Trophoblast cell (in vitro differentiated cells and primary cell): Measurements from ENCODE around the gene CCL2.

Experiments used
- DNase-seq, 2 donors: peaks; one replicate each; pipeline ENCODE4 v3.0.0-alpha.2; 2016
- H2AFZ ChIP-seq: 2 replicates; pipeline ENCODE4 v1.6.1; 2013; ENCODE audit warnings: low read length, moderate library complexity, mild to moderate bottlenecking; ENCODE audit not compliant: insufficient read depth, poor library complexity
- H2AK5ac ChIP-seq: 2 replicates; pipeline ENCODE4 v1.6.1; 2013; ENCODE audit warnings: mild to moderate bottlenecking, low read length
- H2BK120ac ChIP-seq: 2 replicates; pipeline ENCODE4 v1.6.1; 2013; ENCODE audit warnings: low read length, mild to moderate bottlenecking, moderate library complexity; ENCODE audit not compliant: insufficient read depth, poor library complexity
- H2BK12ac ChIP-seq: 2 replicates; pipeline ENCODE4 v1.6.1; 2013; ENCODE audit warnings: mild to moderate bottlenecking, low read length, moderate library complexity
- H2BK5ac ChIP-seq: 2 replicates; pipeline ENCODE4 v1.6.1; 2013; ENCODE audit warnings: low read length, low read depth, moderate library complexity, mild to moderate bottlenecking; ENCODE audit not compliant: poor library complexity
- H3K14ac ChIP-seq: 2 replicates; pipeline ENCODE4 v1.6.1; 2013; ENCODE audit warnings: mild to moderate bottlenecking, low read length
- H3K18ac ChIP-seq: 2 replicates; pipeline ENCODE4 v1.6.1; 2013; ENCODE audit warnings: mild to moderate bottlenecking, low read length
- H3K23ac ChIP-seq: 2 replicates; pipeline ENCODE4 v1.6.1; 2013; ENCODE audit warnings: low read length
- H3K27ac ChIP-seq: 2 replicates; pipeline ENCODE4 v1.5.1; 2013; ENCODE audit warnings: low read depth, mild to moderate bottlenecking, inconsistent platforms, low read length, moderate library complexity
- H3K27me3 ChIP-seq: 2 replicates; pipeline ENCODE4 v1.6.1; 2013; ENCODE audit warnings: inconsistent platforms, mild to moderate bottlenecking, low read length, moderate library complexity; ENCODE audit not compliant: insufficient read depth
- H3K36me3 ChIP-seq, 2 experiments: 1 replicate in 1 of 2; 2 replicates in 1 of 2; pipeline ENCODE4 v1.6.1; 2013; ENCODE audit warnings: low read length in 2 of 2, mild to moderate bottlenecking in 2 of 2, moderate library complexity in 1 of 2; ENCODE audit not compliant: insufficient read depth in 2 of 2, control insufficient read depth in 1 of 2
- H3K4ac ChIP-seq: 2 replicates; pipeline ENCODE4 v1.6.1; 2013; ENCODE audit warnings: low read depth, mild to moderate bottlenecking, low read length, moderate library complexity
- H3K4me1 ChIP-seq, 2 experiments: 1 replicate in 1 of 2; 2 replicates in 1 of 2; pipeline ENCODE4 v1.6.1; 2013; ENCODE audit warnings: low read length in 2 of 2, mild to moderate bottlenecking in 2 of 2, moderate library complexity in 1 of 2; ENCODE audit not compliant: insufficient read depth in 2 of 2, control insufficient read depth in 1 of 2
- H3K4me2 ChIP-seq: 2 replicates; pipeline ENCODE4 v1.6.1; 2013; ENCODE audit warnings: inconsistent platforms, mild to moderate bottlenecking, low read length, moderate library complexity
- H3K4me3 ChIP-seq: 2 replicates; pipeline ENCODE4 v1.5.1; 2013; ENCODE audit warnings: mild to moderate bottlenecking, low read depth, low read length, inconsistent platforms
- H3K79me1 ChIP-seq: one replicate; pipeline ENCODE4 v1.6.1; 2013; ENCODE audit warnings: low read length
- H3K79me2 ChIP-seq: 2 replicates; pipeline ENCODE4 v1.6.1; 2013; ENCODE audit warnings: low read length, mild to moderate bottlenecking; ENCODE audit not compliant: control insufficient read depth, insufficient read depth, poor library complexity
- H3K9ac ChIP-seq: 2 replicates; pipeline ENCODE4 v1.6.1; 2013; ENCODE audit warnings: mild to moderate bottlenecking, low read length
- H3K9me3 ChIP-seq: 2 replicates; pipeline ENCODE4 v1.6.1; 2013; ENCODE audit warnings: low read depth, mild to moderate bottlenecking, control low read depth, inconsistent platforms, low read length; ENCODE audit not compliant: insufficient read depth
- H4K12ac ChIP-seq: 2 replicates; pipeline ENCODE4 v1.6.1; 2013; ENCODE audit warnings: low read depth, mild to moderate bottlenecking, low read length, moderate library complexity
- H4K8ac ChIP-seq: 2 replicates; pipeline ENCODE4 v1.6.1; 2013; ENCODE audit warnings: low read depth, mild to moderate bottlenecking, low read length, moderate library complexity
- H4K91ac ChIP-seq: one replicate; pipeline ENCODE4 v1.6.1; 2013; ENCODE audit warnings: low read depth, mild to moderate bottlenecking, low read length, moderate library complexity
- WGBS: extraction: QIAGEN DNeasy Blood & Tissue Kit; methylation state at CpG from one replicate; pipeline ENCODE4 v1.1.7; 2013; ENCODE audit warnings: missing lambda C conversion rate; ENCODE audit not compliant: insufficient read length, insufficient coverage; ENCODE audit errors: extremely low coverage; 5-methylcytosine and 5-hydroxymethylcytosine counted together

Gene CCL2

DNA sequence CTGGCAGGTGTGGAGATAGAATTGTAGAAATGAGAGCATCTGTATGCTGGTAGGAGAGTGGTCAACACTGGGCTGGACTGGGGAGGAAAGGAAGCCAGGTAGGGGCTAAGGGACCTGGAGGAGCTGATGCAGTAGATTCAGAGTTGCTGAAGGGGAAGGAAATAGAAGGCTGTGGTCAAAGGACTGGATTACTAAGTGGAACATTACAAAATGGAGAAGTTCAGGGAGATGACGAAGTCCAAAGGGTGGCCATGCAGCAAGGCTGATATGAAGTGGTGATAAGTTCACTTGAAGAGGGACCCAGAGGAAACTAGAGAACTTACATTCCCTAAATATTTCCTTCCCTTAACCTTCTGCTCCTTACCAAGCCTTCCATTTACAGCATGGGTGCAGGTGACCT, 8.6 kb upstream of the CCL2 start:
- Histone ChIP-seq H3K23ac (no peak overlapping the region), H3K18ac (no peak overlapping the region), H2AFZ (no peak overlapping the region), H3K14ac (no peak overlapping the region), H2BK120ac (no peak overlapping the region), H4K8ac (no peak overlapping the region), H3K79me1 (no peaks in the 10 kb centered on the region), H3K27ac (no peak overlapping the region), H3K9ac (no peak overlapping the region), H3K9me3 (peaks cover 1% of the 10 kb centered on the region), H3K4me3 (no peak overlapping the region), H2BK12ac (no peak overlapping the region), H3K4me2 (no peak overlapping the region), H2AK5ac (no peak overlapping the region), H3K79me2 (no peaks in the 10 kb centered on the region), H3K4ac (no peak overlapping the region), H4K91ac (no peak overlapping the region), H2BK5ac (no peak overlapping the region), H4K12ac (no peak overlapping the region), H3K27me3 (no peaks in the 10 kb centered on the region), H3K4me1 (no peaks in the 10 kb centered on the region), H3K36me3 (no peaks in the 10 kb centered on the region)
- no CpG with 5 or more reads among the region's 1 CpG for WGBS
- DNase-seq, result peak in 1 of 2 donors; percentile 17

DNA sequence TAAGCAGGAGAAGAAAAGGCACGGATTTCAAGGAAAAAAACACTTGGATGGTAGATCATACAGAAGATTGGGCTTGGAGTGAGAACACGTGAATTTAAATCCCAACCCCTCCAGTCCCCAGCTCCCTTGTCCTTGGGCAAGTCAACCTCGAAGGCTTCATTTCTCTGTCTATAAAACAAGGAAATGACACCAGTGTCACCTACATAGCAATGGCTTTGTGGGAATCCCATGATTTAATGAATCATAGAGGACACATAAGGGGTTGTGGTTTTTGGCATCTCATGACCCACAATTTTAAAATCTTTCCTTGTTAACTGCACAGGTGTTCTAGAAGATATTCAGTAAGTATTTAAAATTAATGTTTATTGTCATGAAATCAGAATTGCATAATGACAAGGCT, 8.2 kb upstream of the CCL2 start:
- no peaks in the 10 kb centered on the region for H3K79me2 ChIP-seq
- H2BK120ac ChIP-seq, result no peak overlapping the region
- H3K9me3 ChIP-seq, result peaks cover 1% of the 10 kb centered on the region
- H4K12ac ChIP-seq, result no peak overlapping the region
- H4K91ac ChIP-seq, result no peak overlapping the region
- no peak overlapping the region for H3K4ac ChIP-seq
- no peaks in the 10 kb centered on the region for H3K27me3 ChIP-seq
- no peak overlapping the region for H4K8ac ChIP-seq
- no peak overlapping the region for H2BK5ac ChIP-seq
- peaks cover under 1% of the 10 kb centered on the region in 2 experiments for H3K4me1 ChIP-seq
- H3K14ac ChIP-seq, result no peak overlapping the region
- no peak overlapping the region for H2BK12ac ChIP-seq
- no peak overlapping the region for H3K4me2 ChIP-seq
- peak in 1 of 2 donors; percentile 23 for DNase-seq
- H3K18ac ChIP-seq, result no peak overlapping the region
- no peak overlapping the region for H3K4me3 ChIP-seq
- H3K27ac ChIP-seq, result no peak overlapping the region
- no peak overlapping the region for H3K23ac ChIP-seq
- WGBS, result no CpG with 5 or more reads among the region's 3 CpGs
- H3K79me1 ChIP-seq, result no peaks in the 10 kb centered on the region
- no peak overlapping the region for H2AFZ ChIP-seq
- no peak overlapping the region for H2AK5ac ChIP-seq
- H3K9ac ChIP-seq, result no peak overlapping the region
- no peaks in the 10 kb centered on the region for H3K36me3 ChIP-seq

DNA sequence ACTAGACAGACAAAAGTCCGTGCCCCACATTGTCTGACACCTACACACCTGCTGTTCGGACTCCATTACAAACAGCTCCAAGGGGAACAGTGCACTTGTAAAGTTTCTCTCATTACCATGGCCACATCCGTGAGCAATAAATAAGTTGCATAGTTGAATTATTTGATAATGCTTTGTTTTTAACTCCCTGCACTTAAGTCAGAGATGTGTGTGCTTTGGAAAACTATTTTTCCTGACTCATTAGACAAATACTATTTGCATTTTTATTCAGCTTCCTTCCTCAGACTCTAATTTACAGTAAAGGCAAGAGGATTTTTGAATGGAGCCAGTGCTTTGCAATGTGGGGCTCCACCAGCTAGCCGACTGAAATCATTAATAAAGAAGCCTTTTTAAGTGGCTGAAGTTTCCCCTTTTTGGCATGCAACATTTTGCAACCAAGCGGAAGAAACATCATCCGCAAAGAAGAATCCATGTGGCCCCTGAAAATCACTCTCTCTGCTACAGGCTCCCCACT, 6.5 kb upstream of the CCL2 start:
- no peak overlapping the region for H3K4me2 ChIP-seq
- no peak overlapping the region for H3K23ac ChIP-seq
- no peak overlapping the region for H3K18ac ChIP-seq
- H3K4ac ChIP-seq, result no peak overlapping the region
- H4K91ac ChIP-seq, result no peak overlapping the region
- no peak overlapping the region for H3K14ac ChIP-seq
- H2BK120ac ChIP-seq, result no peak overlapping the region
- no peaks in the 10 kb centered on the region for H3K36me3 ChIP-seq
- no peak overlapping the region for H2AFZ ChIP-seq
- no peak overlapping the region for H4K8ac ChIP-seq
- H4K12ac ChIP-seq, result no peak overlapping the region
- H3K4me1 ChIP-seq, result peaks cover 9% of the 10 kb centered on the region in 2 experiments
- H2BK5ac ChIP-seq, result no peak overlapping the region
- H3K27me3 ChIP-seq, result no peaks in the 10 kb centered on the region
- DNase-seq, result peak in 1 of 2 donors; percentile 26
- H3K27ac ChIP-seq, result no peak overlapping the region
- no CpG with 5 or more reads among the region's 6 CpGs for WGBS
- no peak overlapping the region for H3K9ac ChIP-seq
- no peak overlapping the region for H2BK12ac ChIP-seq
- H3K79me1 ChIP-seq, result no peaks in the 10 kb centered on the region
- H3K79me2 ChIP-seq, result no peaks in the 10 kb centered on the region
- peaks cover 1% of the 10 kb centered on the region for H3K9me3 ChIP-seq
- H2AK5ac ChIP-seq, result no peak overlapping the region
- no peak overlapping the region for H3K4me3 ChIP-seq

DNA sequence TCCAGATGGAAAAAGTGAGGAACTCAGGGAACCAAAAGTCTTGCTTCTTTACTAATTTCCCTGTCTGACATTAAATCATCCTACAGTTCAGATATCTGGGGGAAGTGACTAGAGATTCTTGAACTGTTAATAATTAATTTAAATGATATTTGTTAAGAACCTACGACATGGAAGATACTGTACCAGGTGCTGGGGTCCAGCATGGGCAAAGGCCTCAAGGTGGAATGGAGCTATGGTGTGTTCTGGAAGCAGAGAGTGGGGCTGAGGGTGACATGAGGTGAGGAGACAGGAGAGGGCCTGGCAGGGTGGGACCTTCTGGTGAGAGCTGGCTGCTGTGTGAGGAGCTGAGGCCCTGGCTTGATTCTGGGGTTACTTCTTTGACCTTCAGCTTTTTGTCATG, 6.0 kb upstream of the CCL2 start:
- no peaks in the 10 kb centered on the region for H3K27me3 ChIP-seq

More for the DNA sequence above, 6.0 kb upstream of the CCL2 start:
- H4K12ac ChIP-seq, result no peak overlapping the region
- H3K4ac ChIP-seq, result no peak overlapping the region
- H3K23ac ChIP-seq, result no peak overlapping the region
- H4K8ac ChIP-seq, result no peak overlapping the region
- no peak overlapping the region for H2BK5ac ChIP-seq
- no peak overlapping the region for H2BK12ac ChIP-seq
- H4K91ac ChIP-seq, result no peak overlapping the region
- peaks cover 11 to 12% of the 10 kb centered on the region in 2 experiments for H3K4me1 ChIP-seq
- no peaks in the 10 kb centered on the region for H3K79me2 ChIP-seq
- peaks cover 1% of the 10 kb centered on the region for H3K9me3 ChIP-seq
- no peak overlapping the region for H2AK5ac ChIP-seq
- no peak overlapping the region for H3K18ac ChIP-seq
- DNase-seq, result no peak
- H3K4me3 ChIP-seq, result no peak overlapping the region
- no peak overlapping the region for H2AFZ ChIP-seq
- H3K4me2 ChIP-seq, result no peak overlapping the region
- H3K27ac ChIP-seq, result no peak overlapping the region
- H3K79me1 ChIP-seq, result no peaks in the 10 kb centered on the region
- H2BK120ac ChIP-seq, result no peak overlapping the region
- no peak overlapping the region for H3K14ac ChIP-seq
- H3K36me3 ChIP-seq, result no peaks in the 10 kb centered on the region
- no CpG with 5 or more reads among the region's 1 CpG for WGBS
- no peak overlapping the region for H3K9ac ChIP-seq
